Amygdala (tissue), 56 donors: ENCODE results near the gene PIK3R1.

Source experiments
- DNase-seq, 56 donors: peaks; one replicate each; lab custom pipeline; 2025; lab: John Stamatoyannopoulos, UW

Gene PIK3R1

GRCh38 chr5:68215208-68215897 is at the start of gene PIK3R1:
PIK3R1 (plus strand) TSS chr5:68215756; CDS start chr5:68226676, 10,920 bp downstream.
- DNase-seq: peak; percentile 66 to 98 (median 93)

GRCh38 chr5:68167195-68167651 is 48.3 kb upstream of the PIK3R1 start:
- no peak for DNase-seq

- DNase-seq: no peak
Observed at GRCh38 chr5:68169903-68170302, 45.7 kb upstream of the PIK3R1 start.

DNA sequence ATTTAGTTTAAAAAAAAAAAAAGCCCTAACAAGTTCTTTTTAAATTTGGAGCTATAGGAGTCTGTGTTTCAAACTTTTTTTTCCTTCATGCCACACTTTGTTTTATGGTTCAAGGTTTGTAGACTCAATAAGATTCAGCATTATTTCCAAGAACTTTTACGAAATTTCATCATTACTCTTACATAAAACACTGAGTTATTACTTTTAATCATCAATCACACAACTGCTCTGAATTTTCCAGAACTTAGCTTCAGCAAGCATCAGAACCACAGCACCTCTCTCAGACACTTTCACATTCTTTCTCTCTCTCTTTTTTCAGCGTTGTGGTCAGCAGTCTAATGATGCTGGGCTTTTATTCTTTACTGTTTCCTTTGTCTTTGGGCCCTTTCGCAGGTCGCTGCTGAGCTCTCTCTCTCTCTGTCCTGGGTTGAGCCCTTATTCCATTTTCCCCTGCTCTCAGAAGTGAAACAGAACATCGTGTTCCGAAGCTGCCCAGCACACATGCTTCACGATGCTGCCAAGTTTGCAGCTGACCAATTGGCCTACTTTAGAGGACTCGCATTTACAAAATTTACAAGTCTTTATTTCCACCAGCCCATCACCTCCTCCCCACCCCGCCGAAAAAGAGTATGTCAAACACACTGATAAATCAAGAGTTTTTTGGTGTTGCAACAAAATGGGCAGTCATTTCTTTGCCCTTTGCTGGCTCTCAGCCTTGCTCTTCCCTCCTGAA is 44.6 kb upstream of the PIK3R1 start:
- DNase-seq: peak in 54 of 56 donors; percentile 6 to 88 (median 56)

GRCh38 chr5:68172314-68172713 is 43.2 kb upstream of the PIK3R1 start:
- peak in 1 of 56 donors; percentile 3 for DNase-seq

DNA sequence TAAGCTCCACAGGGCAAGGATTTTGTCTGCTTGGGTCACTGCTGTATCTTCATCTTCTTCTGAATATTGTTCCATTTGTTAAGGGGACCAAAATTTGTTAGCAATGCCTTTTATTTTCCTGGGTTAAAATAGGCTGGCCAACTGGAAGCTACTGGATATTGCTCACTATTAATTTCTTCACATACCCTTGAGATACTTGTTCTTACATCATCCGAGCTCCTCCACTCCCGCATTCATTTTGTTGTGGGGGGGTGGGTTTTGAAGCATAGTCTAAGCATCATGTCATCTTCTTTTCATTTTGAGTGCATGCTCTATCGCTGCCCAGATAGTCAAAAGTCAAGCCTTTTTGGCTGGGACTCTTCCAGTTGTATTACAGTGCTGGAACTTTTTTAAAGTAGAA is 42.5 kb upstream of the PIK3R1 start:
- DNase-seq: no peak

- no peak for DNase-seq
Observed at GRCh38 chr5:68176253-68176652, 39.3 kb upstream of the PIK3R1 start.

- no peak for DNase-seq
Observed at GRCh38 chr5:68176802-68177479, 38.6 kb upstream of the PIK3R1 start.

GRCh38 chr5:68177676-68178075 is 37.9 kb upstream of the PIK3R1 start:
- DNase-seq: no peak

- no peak for DNase-seq
Observed at GRCh38 chr5:68178579-68178978, 37.0 kb upstream of the PIK3R1 start.

GRCh38 chr5:68180121-68181038 is 35.2 kb upstream of the PIK3R1 start:
- no peak for DNase-seq

DNA sequence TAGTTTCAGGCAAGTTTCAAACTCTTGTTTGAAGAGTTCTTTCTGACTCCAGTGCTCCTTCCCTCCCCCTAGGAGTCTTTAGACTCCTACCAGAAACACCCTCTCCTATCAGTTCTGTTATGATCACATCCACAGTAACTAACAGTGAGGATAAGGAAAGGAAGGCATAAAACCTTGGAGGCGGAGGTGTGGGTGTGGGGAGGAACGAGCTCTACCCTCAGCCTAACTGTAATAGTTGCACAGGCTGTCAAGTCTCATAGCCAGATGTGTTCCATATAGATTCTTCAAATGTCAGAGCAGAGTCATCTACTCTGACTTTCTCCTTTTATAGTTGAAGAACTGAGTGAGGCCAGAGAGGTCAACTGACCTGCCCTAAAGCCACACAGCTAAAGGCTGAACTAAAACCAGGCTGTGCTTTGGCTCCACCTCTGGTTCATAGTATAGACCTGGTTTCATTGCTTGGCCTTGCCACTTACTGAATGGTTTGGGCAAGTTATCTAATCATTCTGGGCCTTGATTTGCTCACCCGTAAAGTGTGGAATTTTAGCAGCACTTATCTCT is 34.4 kb upstream of the PIK3R1 start:
- DNase-seq: no peak

DNA sequence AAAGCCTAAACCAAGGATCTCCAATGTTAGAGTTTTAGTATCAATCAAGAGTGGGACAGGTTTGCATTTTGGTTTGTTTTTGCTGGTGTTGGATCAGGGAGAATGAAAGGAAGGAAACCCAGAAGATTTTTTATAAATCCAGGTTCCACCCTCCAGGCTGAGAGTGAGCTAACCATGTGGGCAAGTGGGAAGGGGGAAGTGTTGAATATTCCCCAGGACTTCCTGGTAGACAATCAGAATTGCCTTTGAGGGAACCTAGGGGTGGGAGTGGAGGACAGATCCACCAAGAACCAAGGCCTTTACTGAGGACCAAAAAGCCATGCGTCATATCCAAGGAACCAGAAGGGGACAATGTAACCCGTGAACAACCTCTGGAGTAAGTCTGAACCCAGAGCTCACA is 33.5 kb upstream of the PIK3R1 start:
- no peak for DNase-seq

DNA sequence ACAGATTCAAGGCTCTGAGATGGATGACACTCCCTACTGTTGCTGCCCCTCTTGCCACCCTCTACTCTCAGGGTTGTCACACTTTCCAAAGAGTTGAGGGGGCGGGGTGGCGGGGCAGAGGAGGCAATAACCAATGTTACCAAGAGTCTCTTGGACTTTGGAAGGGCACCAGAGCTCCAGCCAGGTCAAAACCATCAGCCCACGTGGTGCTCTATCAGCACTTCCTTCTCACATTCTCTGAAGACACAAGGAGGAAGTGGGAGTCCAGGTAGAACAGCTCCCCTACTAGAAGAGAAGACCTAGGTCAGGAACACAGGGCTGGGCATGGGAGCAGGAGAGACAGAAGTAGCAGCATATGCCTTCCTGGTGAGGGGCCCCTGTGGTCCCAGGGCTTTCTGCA is 33.0 kb upstream of the PIK3R1 start:
- DNase-seq: no peak

GRCh38 chr5:68187268-68188055 is 28.1 kb upstream of the PIK3R1 start:
- DNase-seq: peak; percentile 24 to 93 (median 82)

- peak in 1 of 56 donors; percentile 1 for DNase-seq
Observed at GRCh38 chr5:68189171-68189570, 26.4 kb upstream of the PIK3R1 start.

DNA sequence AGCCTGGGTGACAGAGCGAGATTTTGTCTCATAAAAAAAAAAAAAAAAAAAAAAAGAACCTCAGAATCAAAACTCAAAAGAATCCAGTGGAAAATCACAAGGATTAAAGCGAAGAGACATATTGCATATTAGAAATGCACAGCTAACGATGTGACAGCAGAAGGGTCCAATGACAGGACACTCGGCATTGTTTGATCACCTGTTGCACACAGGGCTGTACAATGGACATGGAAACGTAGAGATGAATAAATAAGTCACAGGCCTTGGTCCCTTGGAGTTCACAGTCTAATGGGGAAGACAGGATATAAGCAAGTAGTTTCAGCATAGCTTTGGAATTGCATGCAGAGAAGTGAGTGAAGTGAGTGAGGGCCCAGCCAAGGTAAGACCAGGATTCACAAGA is 25.9 kb upstream of the PIK3R1 start:
- DNase-seq: no peak

- DNase-seq: no peak
Observed at GRCh38 chr5:68190619-68191018, 24.9 kb upstream of the PIK3R1 start.
